HL-60 (cell line): Measurements from ENCODE around the gene HIRA.

ENCODE experiments used
- CTCF ChIP-seq: IDR thresholded peaks from one replicate; pipeline ENCODE4 v1.5.1; 2011; ENCODE audit warnings: low read length, control low read depth, inconsistent platforms; ENCODE audit not compliant: insufficient read depth
- GABPA ChIP-seq: IDR thresholded peaks from 2 replicates; pipeline ENCODE4 v1.6.1; 2012; ENCODE audit warnings: low read depth
- POLR2AphosphoS5 ChIP-seq: IDR thresholded peaks from 2 replicates; pipeline ENCODE4 v1.6.1; 2012; ENCODE audit warnings: low read depth
- SPI1 ChIP-seq: IDR thresholded peaks from 2 replicates; pipeline ENCODE4 v1.6.1; 2012; ENCODE audit warnings: low read depth, mild to moderate bottlenecking, borderline replicate concordance
- TF ChIP-seq, protein P1 (sequence below): IDR thresholded peaks from 2 replicates; pipeline ENCODE4 v1.6.1; 2012; ENCODE audit warnings: low read depth; ENCODE audit not compliant: insufficient replicate concordance

- TF ChIP-seq CTCF (no peak), GABPA (no peak), POLR2AphosphoS5 (no peak), SPI1 (no peak)
- TF ChIP-seq, protein P1, sequence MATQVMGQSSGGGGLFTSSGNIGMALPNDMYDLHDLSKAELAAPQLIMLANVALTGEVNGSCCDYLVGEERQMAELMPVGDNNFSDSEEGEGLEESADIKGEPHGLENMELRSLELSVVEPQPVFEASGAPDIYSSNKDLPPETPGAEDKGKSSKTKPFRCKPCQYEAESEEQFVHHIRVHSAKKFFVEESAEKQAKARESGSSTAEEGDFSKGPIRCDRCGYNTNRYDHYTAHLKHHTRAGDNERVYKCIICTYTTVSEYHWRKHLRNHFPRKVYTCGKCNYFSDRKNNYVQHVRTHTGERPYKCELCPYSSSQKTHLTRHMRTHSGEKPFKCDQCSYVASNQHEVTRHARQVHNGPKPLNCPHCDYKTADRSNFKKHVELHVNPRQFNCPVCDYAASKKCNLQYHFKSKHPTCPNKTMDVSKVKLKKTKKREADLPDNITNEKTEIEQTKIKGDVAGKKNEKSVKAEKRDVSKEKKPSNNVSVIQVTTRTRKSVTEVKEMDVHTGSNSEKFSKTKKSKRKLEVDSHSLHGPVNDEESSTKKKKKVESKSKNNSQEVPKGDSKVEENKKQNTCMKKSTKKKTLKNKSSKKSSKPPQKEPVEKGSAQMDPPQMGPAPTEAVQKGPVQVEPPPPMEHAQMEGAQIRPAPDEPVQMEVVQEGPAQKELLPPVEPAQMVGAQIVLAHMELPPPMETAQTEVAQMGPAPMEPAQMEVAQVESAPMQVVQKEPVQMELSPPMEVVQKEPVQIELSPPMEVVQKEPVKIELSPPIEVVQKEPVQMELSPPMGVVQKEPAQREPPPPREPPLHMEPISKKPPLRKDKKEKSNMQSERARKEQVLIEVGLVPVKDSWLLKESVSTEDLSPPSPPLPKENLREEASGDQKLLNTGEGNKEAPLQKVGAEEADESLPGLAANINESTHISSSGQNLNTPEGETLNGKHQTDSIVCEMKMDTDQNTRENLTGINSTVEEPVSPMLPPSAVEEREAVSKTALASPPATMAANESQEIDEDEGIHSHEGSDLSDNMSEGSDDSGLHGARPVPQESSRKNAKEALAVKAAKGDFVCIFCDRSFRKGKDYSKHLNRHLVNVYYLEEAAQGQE = no peak
Observed at GRCh38 chr22:19303785-19304184, 127.7 kb downstream of the HIRA start.
